ENCODE measurements around the gene LAMA2. TPM values are rescaled to one million over a fixed set of nuclear protein-coding genes. Genes with fewer than 3 reads are reported as not detected.

LAMA2 gene
- polyA plus RNA-seq, 3 donors: not detected

DNA sequence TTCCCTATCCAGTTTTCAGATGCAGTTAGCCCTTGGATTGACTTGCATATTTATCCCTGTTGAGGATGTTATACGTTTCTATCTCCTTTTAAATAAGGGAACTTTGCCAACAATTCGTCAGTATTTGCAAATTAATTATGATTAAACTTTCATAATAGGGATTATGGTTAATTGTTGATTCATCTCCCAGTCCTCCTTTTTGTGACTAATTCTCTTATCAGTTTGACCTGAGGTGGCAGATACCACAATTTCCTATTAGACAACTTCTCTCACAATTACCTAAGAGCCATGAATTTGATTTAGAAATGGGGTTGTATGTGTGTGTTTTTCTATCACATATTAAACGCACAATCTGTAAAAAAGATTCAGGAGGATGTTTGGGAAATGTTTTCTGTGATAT is 172.9 kb downstream of the LAMA2 start:
- Mint-ChIP-seq H3K27me3 (ENCODE audit: low read depth in 3 of 3) (no peaks in the 10 kb centered on the region), H3K27ac (no peak overlapping the region), H3K36me3 (no peaks in the 10 kb centered on the region), H3K9me3 (peaks cover 0 to 5% (median 3%) of the 10 kb centered on the region in 7 donors), H3K4me3 (no peak overlapping the region), H3K4me1 (no peaks in the 10 kb centered on the region)
- H3K79me2 ChIP-seq (ENCODE audit: insufficient read depth, low read length): no peaks in the 10 kb centered on the region
- H3K27me3 ChIP-seq (ENCODE audit: control insufficient read depth in 2 of 2, insufficient read depth in 2 of 2, low read length in 2 of 2): no peaks in the 10 kb centered on the region
- no CpG with 5 or more reads among the region's 3 CpGs for WGBS (ENCODE audit: insufficient coverage)
- H3K9me3 ChIP-seq (replicated peaks in 1 of 2; ENCODE audit: control insufficient read depth in 1 of 2, insufficient read depth in 1 of 2, low read length in 2 of 2): no peaks in the 10 kb centered on the region
- no peak overlapping the region for H3K4me3 ChIP-seq (replicated peaks in 1 of 3; ENCODE audit: low read depth in 2 of 3, low read length in 3 of 3)
- H2AFZ ChIP-seq (ENCODE audit: insufficient read depth, low read depth, low read length, poor library complexity, severe bottlenecking): no peak overlapping the region
- H3K4me1 ChIP-seq (ENCODE audit: control insufficient read depth in 1 of 2, insufficient read depth in 2 of 2, low read length in 2 of 2): no peaks in the 10 kb centered on the region
- H3K36me3 ChIP-seq (replicated peaks in 1 of 2; ENCODE audit: control insufficient read depth in 1 of 2, insufficient read depth in 2 of 2, low read length in 2 of 2): no peaks in the 10 kb centered on the region
- intact Hi-C loops (cut with micrococcal nuclease): no loop called here
- TF ChIP-seq, protein P1, sequence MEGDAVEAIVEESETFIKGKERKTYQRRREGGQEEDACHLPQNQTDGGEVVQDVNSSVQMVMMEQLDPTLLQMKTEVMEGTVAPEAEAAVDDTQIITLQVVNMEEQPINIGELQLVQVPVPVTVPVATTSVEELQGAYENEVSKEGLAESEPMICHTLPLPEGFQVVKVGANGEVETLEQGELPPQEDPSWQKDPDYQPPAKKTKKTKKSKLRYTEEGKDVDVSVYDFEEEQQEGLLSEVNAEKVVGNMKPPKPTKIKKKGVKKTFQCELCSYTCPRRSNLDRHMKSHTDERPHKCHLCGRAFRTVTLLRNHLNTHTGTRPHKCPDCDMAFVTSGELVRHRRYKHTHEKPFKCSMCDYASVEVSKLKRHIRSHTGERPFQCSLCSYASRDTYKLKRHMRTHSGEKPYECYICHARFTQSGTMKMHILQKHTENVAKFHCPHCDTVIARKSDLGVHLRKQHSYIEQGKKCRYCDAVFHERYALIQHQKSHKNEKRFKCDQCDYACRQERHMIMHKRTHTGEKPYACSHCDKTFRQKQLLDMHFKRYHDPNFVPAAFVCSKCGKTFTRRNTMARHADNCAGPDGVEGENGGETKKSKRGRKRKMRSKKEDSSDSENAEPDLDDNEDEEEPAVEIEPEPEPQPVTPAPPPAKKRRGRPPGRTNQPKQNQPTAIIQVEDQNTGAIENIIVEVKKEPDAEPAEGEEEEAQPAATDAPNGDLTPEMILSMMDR (IDR thresholded peaks at IDR 0.05): no peak
- H3K4me2 ChIP-seq (replicated peaks; ENCODE audit: extremely low read depth, low read length, poor library complexity, severe bottlenecking): no peak overlapping the region
- H3K9ac ChIP-seq (ENCODE audit: insufficient read depth, low read length, poor library complexity, severe bottlenecking): no peak overlapping the region
- H4K20me1 ChIP-seq (ENCODE audit: insufficient read depth, low read length): no peaks in the 10 kb centered on the region
- no peak for DNase-seq
- no peak overlapping the region for H3K27ac ChIP-seq (ENCODE audit: low read depth in 1 of 2, low read length in 2 of 2)

DNA sequence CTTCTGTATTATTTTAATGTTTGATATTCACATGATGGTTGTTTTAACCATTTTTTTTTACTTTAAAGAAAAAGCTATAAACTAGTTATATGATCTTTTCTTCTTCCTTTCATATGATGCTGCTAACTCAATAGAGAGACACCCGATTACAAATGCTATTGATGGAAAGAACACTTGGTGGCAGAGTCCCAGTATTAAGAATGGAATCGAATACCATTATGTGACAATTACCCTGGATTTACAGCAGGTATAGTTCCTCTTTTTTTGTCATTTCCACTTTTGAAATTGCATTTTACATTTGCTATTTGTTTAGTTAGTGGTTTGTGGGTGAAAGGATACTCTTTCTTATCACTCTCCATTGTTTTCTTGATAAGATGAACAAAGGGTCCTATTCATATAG is 176.7 kb downstream of the LAMA2 start:
- H3K4me1 Mint-ChIP-seq: no peaks in the 10 kb centered on the region
- H3K4me1 ChIP-seq (ENCODE audit: control insufficient read depth in 1 of 2, insufficient read depth in 2 of 2, low read length in 2 of 2): no peaks in the 10 kb centered on the region
- H3K27ac ChIP-seq (ENCODE audit: low read depth in 1 of 2, low read length in 2 of 2): no peak overlapping the region
- no peaks in the 10 kb centered on the region for H3K27me3 ChIP-seq (ENCODE audit: control insufficient read depth in 2 of 2, insufficient read depth in 2 of 2, low read length in 2 of 2)
- no peaks in the 10 kb centered on the region for H4K20me1 ChIP-seq (ENCODE audit: insufficient read depth, low read length)
- H3K27me3 Mint-ChIP-seq (ENCODE audit: low read depth in 3 of 3): no peaks in the 10 kb centered on the region
- H3K4me2 ChIP-seq (replicated peaks; ENCODE audit: extremely low read depth, low read length, poor library complexity, severe bottlenecking): no peak overlapping the region
- intact Hi-C loops (cut with micrococcal nuclease): no loop called here
- no peaks in the 10 kb centered on the region for H3K36me3 Mint-ChIP-seq
- H3K79me2 ChIP-seq (ENCODE audit: insufficient read depth, low read length): no peaks in the 10 kb centered on the region
- no peaks in the 10 kb centered on the region for H3K36me3 ChIP-seq (replicated peaks in 1 of 2; ENCODE audit: control insufficient read depth in 1 of 2, insufficient read depth in 2 of 2, low read length in 2 of 2)
- no peaks in the 10 kb centered on the region for H3K9me3 ChIP-seq (replicated peaks in 1 of 2; ENCODE audit: control insufficient read depth in 1 of 2, insufficient read depth in 1 of 2, low read length in 2 of 2)
- no peak overlapping the region for H3K4me3 ChIP-seq (replicated peaks in 1 of 3; ENCODE audit: low read depth in 2 of 3, low read length in 3 of 3)
- H2AFZ ChIP-seq (ENCODE audit: insufficient read depth, low read depth, low read length, poor library complexity, severe bottlenecking): no peak overlapping the region
- WGBS (ENCODE audit: insufficient coverage): 67% methylated on average over 2 of the region's 2 CpGs
- no peak overlapping the region for H3K27ac Mint-ChIP-seq
- peaks cover 0 to 2% (median 0%) of the 10 kb centered on the region in 7 donors for H3K9me3 Mint-ChIP-seq
- TF ChIP-seq, protein P1 (IDR thresholded peaks at IDR 0.05): no peak
- DNase-seq: no peak
- no peak overlapping the region for H3K9ac ChIP-seq (ENCODE audit: insufficient read depth, low read length, poor library complexity, severe bottlenecking)
- H3K4me3 Mint-ChIP-seq: no peak overlapping the region
